Right renal cortex interstitium (tissue), 3 donors: Measurements from ENCODE around the gene RBM26. TPM values are rescaled to one million over a fixed set of nuclear protein-coding genes. Genes with fewer than 3 reads are reported as not detected.
"Not testable (repeated sequence)": the region's sequence is repeated elsewhere in the genome, so short reads cannot be mapped to it uniquely, and the experiment has no call there.

ENCODE experiments used
- DNase-seq, 3 donors: peaks; one replicate each; pipeline ENCODE4 v3.0.0-alpha.2; 2013; ENCODE audit warnings: low read depth in 3 of 3, low spot score in 2 of 3
- polyA plus RNA-seq, 3 donors: library from polyadenylated mRNA; unstranded; fragments of 120-200 nt; gene quantifications; one replicate each; pipeline ENCODE4 v1.2.1, GENCODE V29; 2013; ENCODE audit not compliant: insufficient read length in 3 of 3

RBM26 gene
- polyA plus RNA-seq, 3 donors, result 74.0 to 81.4 (median 76.4) TPM

GRCh38 chr13:79389026-79389425, 17.0 kb downstream of the RBM26 start:
- no peak for DNase-seq

DNA sequence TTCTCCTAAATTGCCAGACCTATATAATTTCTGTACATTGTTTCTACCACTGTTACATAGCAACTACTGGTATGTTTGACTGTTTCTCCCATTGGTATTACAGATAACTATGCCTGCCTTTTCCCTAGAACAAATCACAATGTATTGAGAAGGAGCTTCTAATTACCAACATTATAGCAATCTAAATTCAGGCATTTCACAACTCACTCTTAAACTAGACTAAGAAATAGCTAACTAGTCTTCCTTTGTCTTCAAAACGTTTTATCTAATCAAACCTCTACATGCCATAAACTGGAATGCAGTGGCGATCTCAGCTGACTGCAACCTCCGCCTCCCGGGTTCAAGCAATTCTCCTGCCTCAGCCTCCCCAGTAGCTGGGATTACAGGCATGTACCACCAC, 18.2 kb downstream of the RBM26 start:
- DNase-seq, result no peak

DNA sequence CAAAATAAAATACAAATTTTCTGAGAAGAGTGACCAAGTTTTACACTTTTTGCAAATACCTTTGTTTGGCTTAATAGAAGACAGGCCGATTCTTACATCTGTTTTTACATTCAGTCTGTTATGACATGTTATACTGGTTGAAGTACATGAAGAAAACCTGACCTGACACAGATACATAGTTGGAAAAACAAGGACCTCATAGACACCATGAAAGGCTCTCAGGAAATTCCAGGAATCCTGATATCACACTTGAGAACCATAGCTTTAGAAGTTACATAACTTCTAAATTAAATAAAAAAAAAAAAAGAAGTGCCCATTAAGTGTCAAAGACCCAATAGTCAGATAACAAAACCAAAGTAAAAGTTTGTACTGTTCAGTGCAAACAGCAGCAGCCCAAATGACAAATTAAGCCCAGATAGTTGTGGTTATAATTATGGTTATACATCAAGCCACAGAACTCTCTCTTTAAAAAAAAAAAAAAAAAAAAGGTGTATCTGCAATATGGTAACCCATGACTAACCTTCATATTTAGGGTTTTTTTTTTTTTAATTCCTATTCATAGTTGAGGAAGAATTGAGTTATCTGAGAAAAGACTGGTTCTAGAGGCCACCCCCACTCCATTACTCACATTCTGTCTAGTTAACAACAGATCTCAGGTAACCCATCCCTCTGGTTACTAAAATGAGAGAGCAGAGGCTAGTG, 19.8 kb downstream of the RBM26 start:
- no peak for DNase-seq

- no peak for DNase-seq
Observed at GRCh38 chr13:79385694-79386093, 20.4 kb downstream of the RBM26 start.

GRCh38 chr13:79384022-79384610, 21.9 kb downstream of the RBM26 start:
- DNase-seq, result no peak

- DNase-seq, result no peak
Observed at GRCh38 chr13:79382545-79383275, 23.3 kb downstream of the RBM26 start.

- no peak for DNase-seq
Observed at GRCh38 chr13:79380997-79381396, 25.1 kb downstream of the RBM26 start.

DNA sequence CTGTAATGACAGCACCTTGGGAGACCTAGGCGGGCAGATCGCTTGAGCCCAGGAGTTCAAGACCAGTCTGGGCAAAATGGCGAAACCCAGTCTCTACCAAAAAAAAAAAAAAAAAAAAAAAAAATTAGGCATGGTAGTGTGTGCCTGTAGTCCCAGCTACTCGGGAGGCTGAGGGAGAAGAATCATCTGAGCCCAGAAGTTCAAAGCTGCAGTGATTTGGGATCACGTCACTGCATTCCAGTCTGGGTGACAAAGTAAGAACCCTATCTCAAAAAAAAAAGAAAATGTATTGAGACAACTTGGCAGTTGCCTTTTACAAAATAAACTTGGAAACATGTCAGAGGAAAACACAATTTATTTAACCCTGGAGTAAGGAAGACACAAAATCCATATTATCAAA, 26.8 kb downstream of the RBM26 start:
- no peak for DNase-seq

DNA sequence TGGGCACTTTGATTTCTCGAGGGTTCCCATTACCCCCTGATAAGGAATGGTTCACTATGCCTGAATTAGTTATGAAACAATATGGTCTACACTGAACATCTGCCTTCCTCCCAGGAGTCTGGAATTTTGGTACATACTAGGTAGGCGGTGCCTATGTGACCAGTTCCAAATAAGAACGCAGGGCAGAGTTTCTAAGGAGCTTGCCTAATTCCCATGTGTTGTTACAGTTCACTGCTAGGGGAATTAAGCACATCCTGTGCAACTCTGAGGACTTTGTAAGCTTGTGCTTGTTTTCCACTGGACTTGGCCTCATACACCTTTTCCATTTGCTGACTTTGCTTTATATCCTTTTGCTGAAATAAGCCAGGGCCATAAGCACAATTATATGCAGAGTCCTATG, 29.2 kb downstream of the RBM26 start:
- DNase-seq, result no peak

DNA sequence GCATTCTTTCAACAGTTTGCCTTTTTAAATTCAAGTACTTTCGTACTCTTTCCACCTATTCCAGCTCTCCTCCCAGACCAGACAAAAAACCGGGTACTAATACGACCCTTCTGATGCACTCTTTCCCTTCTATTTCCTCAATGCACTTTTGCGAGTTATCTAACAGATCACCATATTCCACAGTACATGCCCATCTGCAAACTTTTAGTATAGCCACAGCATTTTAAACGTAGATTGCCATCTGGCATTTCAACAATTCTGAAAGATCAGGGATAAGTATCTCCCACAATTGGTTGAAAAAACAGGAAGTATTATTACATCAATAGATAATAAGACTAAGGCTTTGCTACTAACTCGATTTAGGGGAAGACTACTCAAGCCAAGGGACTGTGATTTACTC, 31.5 kb downstream of the RBM26 start:
- DNase-seq, result no peak

DNA sequence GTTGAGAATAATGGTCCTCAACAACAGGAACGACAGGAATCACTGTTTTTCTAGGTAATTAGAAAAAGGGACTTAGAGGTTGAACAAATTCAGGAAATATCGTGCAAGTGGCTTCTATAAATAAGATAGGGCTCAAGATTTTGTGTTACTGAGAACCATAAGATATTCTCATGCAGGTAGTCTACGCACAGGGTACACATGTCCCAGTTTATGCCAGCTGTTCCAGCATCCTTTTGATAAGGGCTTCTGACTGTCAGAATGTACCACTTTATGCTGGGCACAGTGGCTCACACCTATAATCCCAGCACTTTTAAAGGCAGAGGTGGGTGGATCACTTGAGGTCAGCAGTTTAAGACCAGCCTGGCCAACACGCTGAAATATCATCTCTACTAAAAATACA, 32.1 kb downstream of the RBM26 start:
- no peak for DNase-seq

DNA sequence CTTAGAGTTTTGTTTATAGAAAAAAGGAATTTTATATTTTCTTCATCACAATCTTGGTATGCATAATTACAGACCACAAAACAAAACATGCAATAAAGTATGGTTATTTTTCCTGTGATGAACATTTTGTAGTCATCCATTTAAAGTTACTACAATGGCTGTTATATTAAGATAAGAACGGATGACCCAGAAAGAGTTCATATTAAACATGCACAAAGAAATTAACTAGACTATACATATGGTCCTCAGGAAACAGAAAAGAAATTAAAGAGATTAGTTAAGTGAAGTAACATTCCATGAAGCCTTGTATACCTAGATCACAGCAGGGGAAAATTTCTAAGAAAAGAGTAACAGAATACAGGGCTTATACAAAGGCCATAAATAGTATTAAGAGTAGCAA, 36.8 kb downstream of the RBM26 start:
- no peak for DNase-seq

DNA sequence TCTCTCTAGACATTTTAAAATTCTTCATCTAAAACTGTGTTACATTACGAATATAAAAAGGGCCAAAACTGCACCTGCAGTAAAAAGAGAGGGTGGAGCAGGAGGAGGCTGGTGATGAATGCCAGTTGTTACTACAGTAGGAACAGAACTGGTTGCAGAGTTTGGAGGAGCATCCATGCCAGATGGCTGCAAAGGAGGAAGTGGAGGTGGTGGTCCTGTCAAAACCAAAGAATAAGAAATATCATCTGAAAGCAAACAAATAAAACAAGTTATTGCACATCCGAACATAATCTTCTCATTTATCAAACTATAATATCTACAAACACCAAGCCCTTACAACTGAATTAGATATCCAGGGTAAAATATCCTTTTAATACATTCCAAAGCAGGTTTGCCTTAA, 40.1 kb downstream of the RBM26 start:
- DNase-seq, result no peak

DNA sequence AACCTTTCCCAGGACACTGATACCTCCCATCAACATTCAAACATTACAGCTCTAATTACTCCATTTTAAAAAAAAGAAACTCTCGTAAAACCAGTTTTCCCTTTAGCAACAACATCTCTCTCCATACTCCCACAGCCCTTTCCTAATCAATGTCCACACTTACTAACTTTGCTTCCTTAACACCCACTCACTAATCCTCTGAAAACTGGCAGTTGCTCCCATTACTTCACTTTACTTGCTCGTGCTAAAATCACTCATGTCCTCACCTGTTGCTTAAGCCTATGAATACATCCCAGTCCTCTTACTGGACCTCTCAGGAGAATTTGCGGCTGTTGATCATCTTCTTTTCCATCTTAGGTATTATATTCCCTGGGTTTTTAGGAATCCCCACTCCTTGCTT, 44.8 kb downstream of the RBM26 start:
- no peak for DNase-seq

DNA sequence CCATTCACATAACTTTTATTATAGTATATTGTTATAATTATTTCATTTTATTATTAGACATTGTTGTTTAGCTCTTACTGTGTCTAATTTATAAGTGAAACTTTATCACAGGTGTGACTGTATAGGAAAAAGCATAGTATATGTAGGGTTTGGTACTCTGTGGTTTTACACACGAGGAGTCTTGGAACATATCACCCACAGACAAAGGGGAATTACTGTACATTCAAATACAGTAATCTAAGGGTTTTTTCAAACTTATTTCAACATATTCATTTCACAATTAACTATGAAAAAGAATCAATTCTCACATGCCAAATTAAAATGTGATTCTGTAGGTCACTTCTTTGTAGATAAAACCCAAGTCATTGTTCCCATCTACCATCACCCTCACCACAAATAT, 46.0 kb downstream of the RBM26 start:
- DNase-seq, result no peak

- no peak for DNase-seq
Observed at GRCh38 chr13:79359064-79359463, 47.0 kb downstream of the RBM26 start.

- no peak for DNase-seq
Observed at GRCh38 chr13:79354285-79354684, 51.8 kb downstream of the RBM26 start.

DNA sequence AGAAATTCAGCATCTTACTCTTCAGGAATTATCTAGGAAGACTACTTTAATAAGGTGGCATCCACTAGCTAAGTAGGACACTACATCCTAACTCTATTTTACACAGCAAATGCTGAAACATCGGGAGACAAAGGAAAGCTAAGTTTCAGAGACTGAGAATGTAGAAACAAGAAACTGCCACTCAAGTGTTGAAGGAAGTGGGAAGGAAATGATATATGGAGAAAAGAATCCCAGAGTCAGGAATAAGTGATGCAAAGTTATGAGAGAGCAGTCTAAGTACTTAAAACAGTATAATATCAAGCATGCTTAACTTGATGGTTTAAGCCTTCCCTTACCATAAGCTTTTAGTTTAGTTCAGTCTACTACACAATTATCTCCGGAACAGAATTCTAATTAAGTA, 52.4 kb downstream of the RBM26 start:
- DNase-seq, result no peak

DNA sequence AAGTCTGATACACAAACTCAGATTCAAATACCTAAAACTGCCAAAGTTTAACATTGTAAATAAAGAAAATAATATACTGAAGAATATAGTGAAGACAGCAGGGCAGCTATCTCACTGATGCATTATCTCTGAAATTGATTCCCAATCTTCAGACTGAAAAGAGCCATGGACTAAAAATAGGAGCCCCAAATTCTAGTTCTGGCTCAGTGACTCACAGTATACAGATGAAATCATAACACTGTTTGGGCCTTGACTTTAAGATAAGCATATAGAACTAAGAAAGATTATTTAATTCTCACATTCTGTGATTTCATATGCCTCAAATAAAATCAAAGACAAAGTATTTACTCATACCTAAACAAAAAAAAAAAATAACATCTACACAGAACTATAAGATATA, 53.9 kb downstream of the RBM26 start:
- no peak for DNase-seq

GRCh38 chr13:79349608-79350007, 56.4 kb downstream of the RBM26 start:
- not testable (repeated sequence) for DNase-seq

DNA sequence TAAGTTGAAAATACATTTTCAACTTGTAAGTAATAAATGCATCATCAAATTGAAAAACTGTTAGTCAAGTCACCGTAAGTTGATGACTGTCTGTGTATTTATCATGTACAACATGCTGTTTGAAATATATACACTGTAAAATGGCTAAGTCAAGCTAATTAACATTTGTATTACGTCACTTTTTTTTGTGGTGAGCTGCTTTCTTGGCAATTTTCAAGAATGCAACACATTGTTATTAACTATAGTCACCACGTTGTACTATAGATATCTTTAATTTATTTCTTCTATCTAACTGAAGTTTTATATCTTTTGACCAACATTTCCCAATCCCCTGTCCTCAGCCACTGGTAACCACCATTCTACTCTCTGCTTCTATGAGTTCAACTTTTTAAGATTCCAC, 57.0 kb downstream of the RBM26 start:
- DNase-seq, result no peak

- no peak for DNase-seq
Observed at GRCh38 chr13:79346300-79346914, 59.6 kb downstream of the RBM26 start.
